GM10266 (cell line): ENCODE data around the gene EMX1.

Experiments
- DNase-seq: peaks from one replicate; pipeline ENCODE4 v3.0.0; 2012; ENCODE audit errors: extremely low spot score
- TF ChIP-seq, protein P1 (sequence below): IDR thresholded peaks from 2 replicates; pipeline ENCODE4 v1.5.1; 2012; ENCODE audit warnings: mild to moderate bottlenecking, low read depth; ENCODE audit not compliant: control insufficient read depth, insufficient read depth; ENCODE audit errors: missing control alignments

The EMX1 gene

DNA sequence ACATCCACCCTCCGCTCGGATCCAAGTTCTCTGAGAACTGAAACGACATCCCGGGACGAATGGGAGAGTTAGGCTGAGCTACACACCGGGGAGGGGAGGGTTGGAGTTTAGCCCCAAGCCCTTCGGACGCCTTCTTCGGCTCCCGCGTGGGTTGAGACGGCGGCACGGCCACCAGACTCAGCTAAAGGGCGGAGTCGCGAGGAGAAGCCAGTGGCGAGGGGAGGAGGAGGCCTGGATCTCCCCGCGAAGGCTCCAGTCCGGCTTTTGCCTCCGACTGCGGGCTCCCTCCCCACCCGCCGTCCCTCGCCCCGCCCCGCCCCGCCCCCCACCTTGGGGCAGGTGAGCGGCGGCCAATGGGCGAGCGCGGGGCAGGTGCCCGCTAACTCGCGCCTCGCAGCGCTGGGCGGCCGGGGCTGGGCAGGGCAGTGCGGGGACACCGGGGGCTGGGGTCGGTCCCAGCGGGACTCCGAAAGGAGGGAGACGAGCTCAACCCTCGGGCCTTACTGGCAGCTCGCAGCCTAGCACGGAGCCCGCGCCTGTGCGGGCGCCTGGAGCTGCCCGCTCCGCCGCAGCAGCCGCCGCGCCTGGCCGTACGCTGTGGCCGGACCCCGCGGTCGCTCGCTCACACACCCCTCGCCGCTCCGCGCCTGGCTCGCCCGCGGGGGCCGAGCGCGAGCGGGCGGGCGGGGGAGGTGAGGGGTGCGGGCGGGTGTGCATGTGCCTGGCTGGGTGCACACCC, at the start of gene EMX1:
EMX1 (plus strand) TSS at position 382 of the 739 bp plus-strand sequence; CDS start at position 716, 334 bp downstream.
- TF ChIP-seq, protein P1, sequence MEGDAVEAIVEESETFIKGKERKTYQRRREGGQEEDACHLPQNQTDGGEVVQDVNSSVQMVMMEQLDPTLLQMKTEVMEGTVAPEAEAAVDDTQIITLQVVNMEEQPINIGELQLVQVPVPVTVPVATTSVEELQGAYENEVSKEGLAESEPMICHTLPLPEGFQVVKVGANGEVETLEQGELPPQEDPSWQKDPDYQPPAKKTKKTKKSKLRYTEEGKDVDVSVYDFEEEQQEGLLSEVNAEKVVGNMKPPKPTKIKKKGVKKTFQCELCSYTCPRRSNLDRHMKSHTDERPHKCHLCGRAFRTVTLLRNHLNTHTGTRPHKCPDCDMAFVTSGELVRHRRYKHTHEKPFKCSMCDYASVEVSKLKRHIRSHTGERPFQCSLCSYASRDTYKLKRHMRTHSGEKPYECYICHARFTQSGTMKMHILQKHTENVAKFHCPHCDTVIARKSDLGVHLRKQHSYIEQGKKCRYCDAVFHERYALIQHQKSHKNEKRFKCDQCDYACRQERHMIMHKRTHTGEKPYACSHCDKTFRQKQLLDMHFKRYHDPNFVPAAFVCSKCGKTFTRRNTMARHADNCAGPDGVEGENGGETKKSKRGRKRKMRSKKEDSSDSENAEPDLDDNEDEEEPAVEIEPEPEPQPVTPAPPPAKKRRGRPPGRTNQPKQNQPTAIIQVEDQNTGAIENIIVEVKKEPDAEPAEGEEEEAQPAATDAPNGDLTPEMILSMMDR, result no peak
- peak; percentile 92 for DNase-seq

DNA sequence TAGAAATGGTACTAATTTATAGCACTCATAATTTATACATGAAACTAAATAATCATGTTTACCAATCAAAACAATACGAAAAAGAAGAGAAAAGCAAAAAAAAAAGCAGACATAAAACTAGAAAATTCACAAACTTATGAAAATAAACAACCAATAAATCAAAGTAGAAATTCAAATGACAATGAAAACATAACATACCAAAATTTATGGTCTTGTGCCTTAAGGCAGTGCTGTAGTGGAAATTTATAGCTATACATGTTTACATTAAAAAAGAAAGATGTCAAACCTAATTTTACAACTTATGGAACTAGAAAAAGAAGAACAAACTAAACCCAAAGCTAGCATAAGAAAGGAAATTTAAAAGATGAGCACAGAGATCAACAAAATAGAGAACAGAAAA, 46.3 kb upstream of the EMX1 start:
- DNase-seq, result no peak
- TF ChIP-seq, protein P1, result no peak

DNA sequence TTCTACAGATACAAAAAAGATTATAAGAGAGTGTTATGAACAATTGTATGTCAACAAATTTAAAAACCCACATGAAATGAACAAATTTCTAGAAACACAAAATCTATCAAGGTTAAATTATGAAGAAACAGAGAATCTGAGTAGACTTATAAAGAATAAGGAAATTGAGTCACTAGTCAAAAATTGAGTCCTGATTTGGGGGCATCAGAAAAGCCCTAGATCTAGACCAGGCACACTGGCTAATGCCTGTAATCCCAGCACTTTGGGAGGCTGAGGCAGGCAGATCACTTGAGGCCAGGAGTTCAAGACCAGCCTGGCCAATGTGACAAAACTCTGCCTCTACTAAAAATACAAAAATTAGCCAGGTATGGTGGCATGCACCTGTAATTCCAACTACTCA, 45.4 kb upstream of the EMX1 start:
- no peak for DNase-seq
- TF ChIP-seq, protein P1, result no peak

GRCh38 chr2:72883356-72883962, 33.9 kb upstream of the EMX1 start:
- TF ChIP-seq, protein P1, result no peak
- peak; percentile 51 for DNase-seq

DNA sequence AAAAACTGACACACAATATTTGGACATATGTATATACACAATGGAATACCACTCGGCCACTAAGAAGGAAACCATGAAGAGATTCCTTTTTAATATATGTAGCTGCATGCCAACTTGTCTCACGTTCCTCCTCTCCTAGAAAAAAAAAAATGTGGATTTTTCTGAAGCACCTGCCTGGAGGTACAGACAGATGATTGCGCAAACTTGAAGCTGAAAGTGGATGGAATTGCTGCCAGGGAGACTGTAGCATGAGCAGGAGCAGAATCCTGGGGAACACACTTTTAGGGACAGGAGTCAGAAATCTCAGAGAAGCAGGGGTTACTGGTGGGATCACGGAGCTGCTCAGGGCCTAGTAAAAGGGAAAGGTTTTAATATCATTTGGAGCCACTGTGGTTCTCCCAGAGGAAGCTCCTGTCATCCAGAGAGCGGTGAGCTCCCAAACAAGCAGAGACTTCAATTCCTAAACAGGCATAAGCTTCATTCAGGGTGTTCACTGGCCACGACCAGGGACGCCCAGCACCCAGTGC, 30.8 kb upstream of the EMX1 start:
- DNase-seq, result no peak
- TF ChIP-seq, protein P1, result no peak

- DNase-seq, result peak; percentile 81
- TF ChIP-seq, protein P1, result peak; percentile 10
Measured at GRCh38 chr2:72887032-72887739, 30.1 kb upstream of the EMX1 start, which contains the start of gene SPR. TSS of gene SPR (plus strand) at chr2:72887408. CDS start at chr2:72887433, 25 bp downstream.
